Stimulated activated CD8-positive, alpha-beta memory T cell treated with anti-CD3 and anti-CD28 coated beads, Interleukin-15, amount 100 ng/mL, for 1 hour (primary cell): ENCODE results near the gene YTHDF2.

Experiments
- DNase-seq: peaks from one replicate; pipeline ENCODE4 v3.0.0-alpha.2; 2020; ENCODE audit warnings: low read depth

YTHDF2 gene

DNA sequence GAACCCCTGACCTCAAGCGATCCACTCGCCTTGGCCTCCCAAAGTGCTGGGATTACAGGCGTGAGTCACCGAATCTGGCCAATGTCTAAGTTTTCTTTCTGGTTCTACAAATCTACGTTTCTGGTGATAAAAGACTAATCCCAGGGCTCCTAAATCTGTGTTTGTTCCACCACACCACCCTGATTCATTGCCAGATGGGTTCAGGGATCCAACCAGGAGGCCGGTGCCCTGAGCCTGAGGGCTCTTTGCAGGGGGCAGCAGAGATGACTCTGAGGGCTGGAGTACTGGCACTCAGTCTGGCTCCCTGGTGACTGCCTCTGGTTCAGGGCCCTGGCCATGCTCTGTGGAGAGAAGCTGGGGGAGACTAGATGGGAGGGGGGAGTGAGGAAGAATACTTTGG lies 64.7 kb downstream of the YTHDF2 start:
- no peak for DNase-seq

DNA sequence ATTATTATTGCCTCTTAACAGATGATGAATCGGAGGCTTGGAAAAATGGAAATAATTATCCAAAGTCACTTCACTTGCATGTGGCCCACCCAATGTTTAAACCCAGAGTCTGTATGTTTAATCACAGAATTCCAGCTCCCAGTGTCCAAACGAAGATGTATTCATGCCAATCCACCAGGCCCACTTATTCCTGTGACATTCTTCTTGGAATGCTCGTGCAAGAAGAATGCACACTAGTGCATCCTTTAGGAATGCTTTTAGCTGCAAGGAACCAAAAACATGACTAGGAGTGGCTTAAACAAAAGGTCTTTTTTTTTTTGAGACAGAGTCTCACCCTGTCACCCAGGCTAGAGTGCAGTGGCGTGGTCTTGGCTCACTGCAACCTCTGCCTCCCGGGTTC lies 66.3 kb downstream of the YTHDF2 start:
- no peak for DNase-seq

DNA sequence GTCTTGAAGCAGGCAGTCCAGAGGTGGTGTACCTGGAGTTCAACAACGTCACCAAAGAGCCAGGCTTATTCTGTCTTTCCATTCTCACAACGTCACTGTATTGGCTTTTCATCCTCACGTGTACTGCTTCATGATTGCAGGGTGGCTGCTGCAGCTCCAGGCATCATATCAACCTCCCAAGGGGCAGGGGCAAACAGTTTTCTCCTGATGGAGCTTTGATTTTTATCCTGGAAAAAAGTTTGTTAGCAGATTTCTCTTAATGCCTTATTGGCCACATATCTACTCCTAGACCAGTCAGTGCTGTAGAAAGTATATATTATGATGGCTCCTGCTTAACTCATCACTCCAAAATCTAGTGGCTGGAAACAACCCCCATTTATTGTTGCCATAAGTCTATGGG lies 66.9 kb downstream of the YTHDF2 start:
- DNase-seq = no peak

DNA sequence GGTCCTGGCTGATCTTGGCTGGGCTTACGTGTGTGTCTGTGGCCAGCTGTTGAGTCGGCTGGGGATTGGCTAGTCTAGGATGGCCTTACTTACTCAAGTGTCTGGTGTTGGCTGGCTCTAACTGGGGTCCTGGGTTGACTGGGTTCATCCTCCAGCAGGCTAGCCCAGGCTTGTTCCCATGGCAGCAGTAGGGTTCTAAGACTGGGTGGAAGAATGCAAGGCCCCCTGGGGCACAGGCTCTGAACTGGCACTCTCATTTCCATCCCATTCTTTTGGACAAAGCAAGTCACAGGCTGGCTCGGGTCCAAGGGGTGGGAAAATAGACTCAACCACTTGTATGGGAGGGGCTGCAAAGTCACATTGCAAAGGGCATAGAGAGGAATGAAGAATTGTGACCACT lies 67.3 kb downstream of the YTHDF2 start:
- no peak for DNase-seq

DNA sequence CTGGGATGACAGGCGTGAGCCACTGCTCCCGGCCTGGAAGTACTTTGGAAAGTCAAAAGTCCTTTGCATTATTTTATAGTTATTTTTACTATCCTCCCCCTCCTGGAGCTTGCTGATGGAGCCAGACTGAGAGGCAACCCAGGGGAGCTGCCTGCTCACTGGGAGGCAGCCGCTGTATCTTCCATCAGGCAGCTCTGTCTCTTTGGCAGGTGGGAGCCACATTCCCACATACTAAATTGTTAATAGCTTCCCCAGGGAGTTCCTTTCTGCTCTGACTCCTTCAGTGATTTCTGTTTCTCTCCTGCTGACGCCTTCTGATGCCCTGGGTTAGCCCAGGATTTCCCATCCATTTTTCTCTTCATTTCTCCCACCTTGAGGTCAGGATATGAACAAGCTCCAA lies 70.3 kb downstream of the YTHDF2 start:
- no peak for DNase-seq

DNA sequence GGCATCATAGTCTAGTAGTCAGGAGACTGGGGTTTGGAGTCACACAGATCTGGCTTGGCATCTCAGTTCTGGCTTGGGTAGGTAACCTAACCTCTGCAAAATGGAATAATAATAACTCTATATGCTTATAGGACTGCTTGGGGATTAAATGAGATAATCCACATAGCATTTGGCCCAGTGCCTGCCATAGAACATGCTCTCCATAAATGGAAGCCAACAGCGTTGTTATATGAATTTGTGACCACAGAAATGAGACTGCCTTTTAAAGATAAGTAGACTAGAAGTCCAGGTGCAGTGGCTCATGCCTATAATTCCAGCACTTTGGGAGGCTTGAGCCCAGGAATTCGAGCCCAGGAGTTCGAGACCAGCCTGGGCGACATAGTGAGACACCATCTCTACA lies 71.2 kb downstream of the YTHDF2 start:
- no peak for DNase-seq

DNA sequence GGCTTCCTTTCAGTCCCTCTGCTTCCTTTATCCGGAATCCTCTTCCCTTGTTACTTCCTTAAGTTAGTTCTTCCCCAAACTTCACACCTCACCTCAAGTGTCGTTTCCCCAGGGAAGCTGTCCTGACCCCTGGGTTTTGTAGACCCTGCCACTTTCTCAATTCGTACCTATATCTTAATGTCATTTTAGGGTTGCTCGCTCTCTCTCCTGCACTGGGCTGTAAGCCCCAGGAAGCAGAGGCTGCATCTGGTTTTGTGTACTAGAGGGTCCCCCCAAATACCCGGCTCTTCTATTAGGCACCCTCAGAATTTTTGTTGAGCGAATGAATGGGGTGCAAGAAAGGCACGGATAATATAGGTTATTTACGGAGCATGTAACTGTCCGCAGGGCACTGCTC lies 74.6 kb downstream of the YTHDF2 start:
- no peak for DNase-seq

DNA sequence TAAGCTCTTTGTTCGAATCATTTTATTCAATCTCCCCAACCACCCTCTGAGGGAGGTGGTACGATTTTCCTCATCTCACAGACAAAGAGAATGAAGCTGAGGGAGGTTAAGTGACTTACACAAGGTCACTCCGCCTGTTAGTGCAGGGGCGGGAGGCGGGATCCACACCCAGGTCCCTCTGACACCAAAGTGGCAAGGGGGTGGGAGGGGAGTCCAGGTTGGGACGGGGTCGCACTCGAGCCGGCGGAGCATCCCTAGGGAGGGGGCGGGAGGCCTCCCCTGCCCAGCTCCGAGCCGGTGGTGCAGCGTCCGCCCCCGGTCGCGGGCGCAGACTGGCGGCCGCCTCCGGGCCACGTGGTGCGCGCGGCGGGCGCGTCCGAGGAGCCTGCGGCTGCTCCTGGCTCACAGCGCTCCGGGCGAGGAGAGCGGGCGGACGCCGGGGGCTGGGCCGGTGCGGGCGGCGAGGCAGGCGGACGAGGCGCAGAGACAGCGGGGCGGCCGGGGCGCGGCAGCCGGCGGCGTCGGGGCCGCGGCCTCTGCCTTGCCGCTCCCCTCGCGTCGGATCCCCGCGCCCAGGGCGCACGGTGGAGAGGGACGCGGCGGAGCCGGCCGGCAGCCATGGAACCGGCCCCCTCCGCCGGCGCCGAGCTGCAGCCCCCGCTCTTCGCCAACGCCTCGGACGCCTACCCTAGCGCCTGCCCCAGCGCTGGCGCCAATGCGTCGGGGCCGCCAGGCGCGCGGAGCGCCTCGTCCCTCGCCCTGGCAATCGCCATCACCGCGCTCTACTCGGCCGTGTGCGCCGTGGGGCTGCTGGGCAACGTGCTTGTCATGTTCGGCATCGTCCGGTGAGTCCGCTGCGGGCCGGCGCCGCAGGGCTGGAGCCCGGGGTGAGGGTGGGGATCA lies 75.3 kb downstream of the YTHDF2 start, which contains the start of gene OPRD1:
TSS of gene OPRD1 (plus strand) at position 405 of the 903 bp plus-strand sequence. CDS start at position 619, 214 bp downstream.
- DNase-seq = no peak

DNA sequence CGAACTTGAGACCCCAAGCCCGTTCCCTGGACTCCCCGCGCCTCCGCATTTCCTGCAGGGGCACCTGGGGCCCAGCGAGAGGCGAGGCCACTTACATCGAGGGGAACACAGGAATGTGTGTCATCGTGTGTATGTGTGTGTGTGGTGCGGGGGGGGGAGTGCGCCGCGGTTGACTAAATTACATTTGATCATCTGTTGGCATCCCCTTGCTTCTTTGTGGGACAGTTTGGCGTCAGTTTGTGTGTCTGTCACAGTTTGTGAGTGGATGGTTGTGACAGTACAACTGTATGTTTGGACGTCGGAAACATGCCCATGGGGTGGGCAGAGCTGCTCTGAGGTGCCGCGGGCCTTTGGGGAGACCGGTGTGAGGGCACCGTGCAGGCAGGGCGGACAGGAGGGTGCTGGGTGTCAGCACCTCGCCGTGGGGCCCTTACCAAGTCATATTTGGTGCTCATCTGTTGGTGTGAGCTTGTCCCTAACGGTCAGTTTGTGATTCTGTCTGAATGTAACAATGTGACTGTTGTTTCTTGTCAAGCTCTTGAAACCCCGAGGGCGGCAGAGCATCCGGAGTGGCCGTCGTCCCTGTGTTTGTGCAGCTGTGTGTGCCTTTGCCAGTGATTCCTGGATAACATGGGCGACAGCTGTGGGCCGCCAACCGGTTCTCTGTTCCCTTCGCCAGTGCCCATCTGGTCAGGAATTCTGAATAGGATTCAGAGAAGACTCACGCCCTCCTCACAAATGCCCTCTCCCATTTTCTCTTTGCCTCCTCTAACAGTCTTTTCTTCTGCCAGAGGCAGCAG lies 76.1 kb downstream of the YTHDF2 start:
- DNase-seq = no peak

DNA sequence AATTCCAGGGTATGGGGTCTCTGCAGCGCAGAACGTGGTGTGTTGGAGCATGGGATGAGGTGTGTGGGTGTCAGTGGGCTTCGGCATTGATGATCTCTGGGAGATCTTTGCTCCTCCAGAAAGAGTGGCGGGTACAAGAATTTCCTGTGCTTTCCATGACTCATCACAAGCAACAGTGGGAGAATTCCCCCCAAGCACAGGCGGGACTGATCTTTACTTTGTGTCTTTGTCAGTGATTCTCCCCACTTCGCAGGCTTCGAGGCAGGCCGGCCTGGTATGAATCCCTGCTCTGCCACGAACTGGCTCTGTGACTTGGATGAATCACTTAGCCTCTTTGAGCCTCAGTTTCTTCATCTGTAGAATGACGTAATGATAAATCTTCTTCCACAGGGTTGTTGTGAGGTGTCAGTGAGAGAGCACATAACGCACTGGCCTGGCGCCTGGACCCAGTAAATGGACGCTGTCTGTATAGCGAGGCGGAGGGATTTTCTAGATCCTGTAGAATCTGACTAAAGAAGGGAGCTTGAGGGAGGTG lies 77.3 kb downstream of the YTHDF2 start:
- no peak for DNase-seq

DNA sequence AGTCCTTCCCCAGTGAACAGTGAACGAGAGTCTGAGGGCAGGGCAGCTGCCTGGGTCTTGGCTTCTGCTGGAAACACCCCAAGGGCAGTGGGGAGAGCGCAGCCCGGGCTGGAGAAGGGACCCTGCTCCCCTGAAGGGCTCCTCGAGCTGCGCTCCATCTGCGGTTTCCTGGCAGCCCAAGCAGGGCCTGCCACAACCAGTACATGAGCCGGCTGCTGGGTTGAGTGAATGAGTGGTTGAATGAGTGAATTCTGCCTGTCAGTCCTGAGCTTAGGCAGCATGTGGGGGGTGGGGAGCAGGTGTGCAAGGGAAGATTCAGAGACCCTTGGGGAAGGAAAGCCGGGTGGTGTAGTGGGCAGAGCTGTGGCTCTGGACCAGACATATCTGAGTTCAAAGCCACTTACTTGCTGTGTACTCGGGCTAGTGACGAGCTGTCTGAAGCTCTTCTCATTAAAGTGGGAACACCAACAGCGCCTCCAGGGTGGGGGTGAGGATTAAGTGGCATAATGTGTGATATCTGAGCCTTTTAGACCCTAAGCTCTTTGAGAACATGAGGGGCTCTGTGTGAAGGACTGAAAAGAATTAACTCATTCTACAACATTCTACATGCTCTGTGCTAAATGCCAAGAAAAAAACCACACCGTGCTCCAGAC lies 78.9 kb downstream of the YTHDF2 start:
- DNase-seq = no peak

DNA sequence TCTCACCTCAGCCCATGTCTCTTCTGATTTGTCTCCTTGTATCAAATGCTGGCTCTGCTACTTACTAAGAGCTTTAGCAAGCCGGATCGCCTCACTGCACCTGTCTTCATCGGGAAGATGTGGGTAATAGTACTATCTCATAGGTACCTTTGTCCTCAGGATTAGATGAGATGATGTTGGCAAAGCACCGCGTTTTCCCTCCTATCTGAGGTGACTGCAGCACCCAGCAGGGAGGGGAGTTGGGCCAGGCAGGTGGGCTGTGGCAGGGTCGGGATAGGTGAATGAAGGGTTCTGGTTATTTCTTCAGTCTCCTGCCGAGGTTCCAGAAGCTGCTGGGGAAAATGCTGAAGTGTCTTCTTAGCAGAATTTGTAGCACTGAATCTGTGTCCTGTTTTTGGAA lies 80.4 kb downstream of the YTHDF2 start:
- DNase-seq = no peak

DNA sequence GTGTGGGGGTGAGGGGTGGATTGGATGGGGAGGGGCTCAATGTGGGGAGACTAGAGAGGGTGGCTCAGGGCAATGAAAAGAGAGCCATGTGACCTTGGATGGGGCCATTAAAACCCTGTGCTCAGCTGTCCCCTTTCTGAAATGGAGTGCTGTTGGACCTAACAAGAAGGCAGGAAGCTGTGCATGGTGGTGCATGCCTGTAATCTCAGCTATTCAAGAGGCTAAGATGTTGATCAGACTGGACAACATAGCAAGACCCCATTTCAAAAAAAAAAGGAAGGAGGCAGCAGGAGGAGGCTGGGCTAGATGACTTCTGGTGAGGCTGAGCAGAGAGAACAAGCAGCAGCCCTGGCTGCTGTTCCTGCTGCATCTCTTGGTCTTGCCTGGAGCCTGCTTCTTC lies 82.3 kb downstream of the YTHDF2 start:
- no peak for DNase-seq
